Measurements from ENCODE around the gene PCBP4.
"Not testable (repeated sequence)": the region's sequence is repeated elsewhere in the genome, so short reads cannot be mapped to it uniquely, and the experiment has no call there.

Gene PCBP4

DNA sequence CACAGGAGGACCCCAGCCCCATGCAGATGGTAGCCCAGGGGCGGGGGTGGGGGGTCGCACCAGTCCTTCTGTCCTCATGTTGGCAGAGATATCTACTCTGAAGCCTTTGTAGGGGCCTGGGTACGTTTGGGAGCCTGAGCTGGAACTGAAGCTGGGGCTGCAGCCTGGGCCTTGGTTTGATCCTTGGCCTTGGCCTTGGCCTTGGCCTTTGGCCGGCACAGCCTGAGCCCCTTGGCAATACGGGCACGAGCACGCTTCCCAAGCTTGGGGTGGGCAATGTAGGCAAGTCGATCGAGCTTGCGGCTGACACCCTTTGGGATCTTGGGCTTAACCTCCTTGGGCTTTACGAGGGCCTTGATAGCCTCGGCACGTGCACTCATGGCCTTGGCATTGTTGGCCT lies 26.4 kb upstream of the PCBP4 start:
- not testable (repeated sequence) for DNase-seq

DNA sequence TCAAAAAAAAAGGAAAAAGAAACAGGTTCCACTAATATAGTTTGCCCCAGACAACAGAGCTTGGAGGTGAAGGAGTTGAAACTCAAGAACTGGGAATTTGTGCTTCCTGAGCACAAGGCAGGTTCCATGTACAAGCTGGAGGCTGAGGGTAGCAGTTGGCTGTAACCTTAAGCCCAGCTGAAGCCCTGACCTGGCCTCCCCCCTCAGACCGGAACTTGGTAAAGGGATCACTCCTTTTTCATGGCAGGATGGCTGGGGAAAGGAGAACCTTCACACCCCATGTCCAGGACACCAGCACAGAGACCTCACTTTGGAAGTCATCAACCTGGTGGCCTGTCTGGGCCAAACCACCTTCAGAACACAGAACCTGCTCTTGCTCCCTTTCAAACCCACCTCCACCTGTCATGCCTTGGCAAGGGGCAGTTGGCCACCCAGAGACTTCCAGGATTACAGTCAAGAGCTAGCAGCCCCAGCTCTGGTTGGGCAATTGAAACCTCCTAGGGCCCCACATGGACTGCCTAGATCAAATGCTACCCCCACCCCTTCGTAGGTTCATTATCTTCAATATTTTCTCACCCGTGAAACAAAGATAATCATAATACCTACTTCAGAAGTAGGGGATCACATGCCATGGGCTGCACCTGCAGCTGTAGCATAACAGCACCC lies 24.9 kb upstream of the PCBP4 start:
- no peak for DNase-seq

DNA sequence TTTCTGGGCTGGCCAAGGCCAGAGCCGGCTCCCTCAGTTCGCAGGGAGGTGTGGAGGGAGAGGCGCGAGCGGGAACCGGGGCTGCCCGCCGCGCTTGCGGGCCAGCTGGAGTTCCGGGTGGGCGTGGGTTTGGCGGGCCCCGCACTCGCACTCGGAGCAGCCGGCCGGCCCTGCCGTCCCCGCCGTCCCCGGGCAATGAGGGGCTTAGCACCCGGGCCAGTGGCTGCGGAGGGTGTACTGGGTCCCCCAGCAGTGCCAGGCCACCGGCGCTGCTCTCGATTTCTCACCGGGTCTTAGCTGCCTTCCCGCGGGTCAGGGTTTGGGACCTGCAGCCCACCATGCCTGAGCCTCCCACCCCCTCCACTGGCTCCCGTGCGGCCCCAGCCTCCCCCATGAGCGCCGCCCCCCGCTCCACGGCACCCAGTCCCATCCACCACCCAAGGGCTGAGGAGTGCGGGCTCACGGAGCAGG lies 23.3 kb upstream of the PCBP4 start:
- not testable (repeated sequence) for DNase-seq

DNA sequence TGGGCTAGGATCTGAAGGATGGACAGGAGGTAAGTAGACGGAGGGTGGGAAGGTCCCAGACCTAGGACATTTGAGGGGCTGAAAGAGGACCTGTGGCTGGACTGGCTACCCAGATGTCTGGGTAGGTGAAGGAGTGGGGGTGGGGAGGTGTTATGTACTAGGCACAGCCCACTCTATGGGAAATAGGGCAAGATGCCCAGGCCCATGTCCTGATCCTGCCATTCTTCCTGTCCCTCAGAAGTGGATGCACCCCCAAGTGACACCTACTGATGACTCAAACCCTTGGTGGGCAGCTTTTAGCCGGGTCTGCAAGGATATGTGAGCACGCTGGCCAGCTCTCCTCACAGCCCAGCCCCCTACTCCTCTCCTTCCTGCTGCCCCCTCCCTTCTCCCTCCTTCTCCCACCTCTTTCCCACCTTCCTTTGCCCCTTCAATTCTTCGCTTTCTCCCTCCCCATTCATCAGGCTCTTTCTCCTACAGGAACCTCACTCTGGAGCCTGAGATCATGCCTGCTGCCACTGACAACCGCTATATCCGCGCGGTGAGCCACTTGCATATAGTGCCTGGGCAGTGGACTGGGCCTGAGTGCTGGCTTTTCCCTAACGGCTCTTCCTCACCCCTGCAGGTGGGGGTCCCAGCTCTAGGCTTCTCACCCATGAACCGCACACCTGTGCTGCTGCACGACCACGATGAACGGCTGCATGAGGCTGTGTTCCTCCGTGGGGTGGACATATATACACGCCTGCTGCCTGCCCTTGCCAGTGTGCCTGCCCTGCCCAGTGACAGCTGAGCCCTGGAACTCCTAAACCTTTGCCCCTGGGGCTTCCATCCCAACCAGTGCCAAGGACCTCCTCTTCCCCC lies 21.3 kb upstream of the PCBP4 start:
- no peak for DNase-seq

DNA sequence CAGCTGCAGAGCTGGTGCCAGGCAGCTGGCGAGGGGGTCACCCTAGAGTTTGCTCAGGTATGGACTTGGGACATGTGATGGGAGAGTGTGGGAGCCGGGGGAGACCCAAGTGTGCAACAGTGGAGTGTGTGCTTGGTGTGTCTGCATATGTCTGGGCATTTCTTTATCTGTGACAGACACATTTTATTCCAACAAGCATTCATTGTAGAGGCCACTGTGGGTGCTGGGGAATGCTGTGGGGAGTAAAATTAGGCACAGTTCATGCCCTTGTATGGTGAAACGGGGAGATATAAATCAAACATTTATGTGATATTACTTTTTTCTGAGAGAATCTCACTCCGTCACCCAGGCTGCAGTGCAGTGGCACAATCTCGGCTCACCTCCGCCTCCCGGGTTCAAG lies 20.3 kb upstream of the PCBP4 start:
- DNase-seq, result no peak

DNA sequence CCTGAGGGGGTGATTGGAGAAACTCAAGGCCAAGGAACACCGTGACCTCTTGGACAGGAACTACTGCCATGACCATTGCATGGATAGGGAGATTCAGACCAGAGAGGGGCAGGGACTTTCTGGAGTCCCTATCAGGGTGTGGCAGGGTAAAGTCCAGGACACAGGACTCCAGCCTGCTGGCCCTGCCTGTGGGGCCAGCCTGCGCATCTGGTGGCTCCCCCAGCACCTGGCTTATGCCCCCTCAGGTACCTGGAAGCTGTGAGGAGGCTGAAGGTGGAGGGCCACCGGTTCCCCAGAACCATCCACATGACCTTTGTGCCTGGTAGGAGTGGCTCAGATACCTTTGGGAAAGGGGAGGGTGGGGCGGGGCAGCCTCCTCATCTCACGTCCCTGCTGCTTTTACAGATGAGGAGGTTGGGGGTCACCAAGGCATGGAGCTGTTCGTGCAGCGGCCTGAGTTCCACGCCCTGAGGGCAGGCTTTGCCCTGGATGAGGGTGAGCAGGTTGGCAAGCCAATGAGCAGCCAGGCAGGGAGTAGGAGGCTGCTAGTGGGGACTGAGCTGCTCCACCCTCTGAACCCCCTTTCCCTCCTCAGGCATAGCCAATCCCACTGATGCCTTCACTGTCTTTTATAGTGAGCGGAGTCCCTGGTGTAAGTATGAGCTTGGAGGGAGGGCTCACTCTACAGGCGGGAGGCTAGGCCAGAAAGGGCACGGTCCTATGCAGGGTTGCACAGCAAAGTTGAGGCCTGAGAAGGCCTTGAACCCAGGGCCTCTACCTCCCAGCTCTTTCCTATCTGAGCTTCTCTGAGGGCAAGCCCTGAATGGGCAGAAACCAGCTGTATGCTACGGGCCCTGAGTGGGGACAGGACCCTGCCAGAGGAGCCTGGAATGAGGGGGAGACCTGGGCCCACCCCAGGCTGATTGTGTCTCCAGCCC lies 19.0 kb upstream of the PCBP4 start:
- DNase-seq, result no peak

DNA sequence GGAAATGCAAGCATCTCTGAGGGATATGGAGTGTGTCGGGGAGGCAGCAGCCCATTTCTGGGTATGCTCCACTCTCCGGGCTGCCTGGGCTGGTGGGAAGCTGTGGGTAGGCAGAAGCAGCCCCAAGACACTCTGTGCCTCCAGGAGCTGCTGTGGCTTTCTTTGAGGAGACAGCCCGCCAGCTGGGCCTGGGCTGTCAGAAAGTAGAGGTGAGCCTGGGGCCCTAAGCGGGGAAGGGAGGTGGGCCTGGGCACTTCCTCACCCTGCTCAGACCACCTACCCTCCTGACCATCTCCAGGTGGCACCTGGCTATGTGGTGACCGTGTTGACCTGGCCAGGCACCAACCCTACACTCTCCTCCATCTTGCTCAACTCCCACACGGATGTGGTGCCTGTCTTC lies 17.8 kb upstream of the PCBP4 start:
- DNase-seq, result no peak

DNA sequence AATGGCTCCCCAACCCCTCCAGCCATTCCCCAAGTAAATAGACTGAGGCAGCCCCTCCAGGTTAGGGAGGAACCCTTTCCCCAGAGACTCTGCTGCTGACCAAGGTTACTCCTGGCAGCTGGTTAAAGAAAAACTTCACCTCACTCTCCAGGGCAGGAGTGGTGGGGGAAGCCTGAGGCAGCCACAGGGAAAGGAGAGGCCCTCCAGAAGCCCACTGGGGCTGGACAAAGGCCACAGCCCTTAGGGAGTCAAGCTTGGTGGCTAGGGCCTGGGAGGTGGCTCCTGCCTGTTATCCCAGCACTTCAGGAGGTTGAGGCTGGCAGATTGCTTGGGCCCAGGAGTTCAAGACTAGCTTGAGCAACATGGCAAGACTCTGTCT lies 17.0 kb upstream of the PCBP4 start:
- DNase-seq, result no peak

DNA sequence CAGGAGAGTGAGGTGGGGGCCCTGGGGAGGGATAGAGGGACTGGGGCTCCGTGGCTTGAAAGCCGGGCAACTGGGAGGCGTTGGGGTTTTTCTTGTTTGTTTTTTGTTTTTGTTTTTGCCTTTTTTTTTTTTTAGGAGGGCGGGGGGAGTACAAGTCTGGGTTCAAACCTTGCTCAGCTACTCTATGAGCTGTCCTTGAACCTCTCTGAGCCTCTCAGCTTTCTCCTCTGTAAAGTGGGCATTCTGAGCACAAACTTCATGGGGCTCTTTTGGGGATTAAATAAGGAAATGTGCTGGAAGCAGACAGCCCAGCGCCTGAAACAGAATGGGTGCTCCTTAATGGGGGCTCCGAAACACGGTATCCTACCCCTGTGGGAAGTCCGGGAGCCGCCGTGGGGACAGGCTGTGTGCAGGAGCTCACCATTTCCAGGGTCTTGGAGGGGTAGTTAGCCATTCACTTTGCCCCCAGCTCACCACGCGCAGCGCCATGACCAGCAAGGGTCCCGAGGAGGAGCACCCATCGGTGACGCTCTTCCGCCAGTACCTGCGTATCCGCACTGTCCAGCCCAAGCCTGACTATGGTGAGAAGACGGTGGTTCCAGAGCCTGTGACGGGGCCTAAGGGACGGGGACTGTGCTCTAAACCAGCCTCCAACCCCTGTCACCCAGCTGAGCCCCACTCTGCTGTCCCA lies 16.5 kb upstream of the PCBP4 start:
- DNase-seq, result no peak

DNA sequence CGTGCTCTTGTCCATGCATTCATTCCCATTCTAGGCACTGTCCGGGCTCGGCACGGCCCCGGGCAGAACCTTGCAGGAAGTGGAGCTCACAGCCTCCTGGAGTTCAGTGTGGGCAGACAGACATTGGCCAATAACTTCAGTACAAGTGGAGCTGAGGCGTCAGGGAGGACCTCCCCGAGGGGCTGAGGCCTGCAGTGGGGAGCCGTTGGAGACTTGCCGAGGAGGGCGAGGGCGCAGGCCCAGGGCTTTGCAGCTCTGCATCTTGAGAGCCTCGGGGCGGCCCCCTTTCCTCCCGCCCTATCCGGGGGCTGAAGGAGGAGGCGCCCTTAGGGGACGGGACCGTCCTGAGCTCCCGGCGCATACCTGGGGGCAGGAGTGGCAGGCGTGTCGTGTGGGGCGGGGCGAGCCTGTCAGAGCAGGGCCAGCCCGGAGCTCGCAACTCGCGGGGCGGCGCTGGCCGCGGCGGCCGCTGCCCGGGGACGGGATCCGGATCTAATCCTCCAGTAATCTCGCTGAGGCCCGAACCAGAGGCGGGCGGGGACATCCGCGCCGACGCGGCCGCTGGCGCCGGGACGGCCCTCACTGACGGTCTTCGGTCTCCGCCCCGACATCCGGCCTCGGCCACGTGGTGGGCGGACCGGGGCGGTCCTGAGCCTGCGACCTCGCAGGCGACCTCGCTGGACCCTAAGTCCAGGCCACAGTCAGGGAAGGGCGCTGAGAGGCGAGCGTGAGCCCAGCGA lies 15.8 kb upstream of the PCBP4 start, which contains the start of gene ACY1:
TSS of gene ACY1 (plus strand) at position 698 of the 740 bp plus-strand sequence. CDS start 530 bp downstream, outside the sequence.
- DNase-seq, result peak; percentile 56

DNA sequence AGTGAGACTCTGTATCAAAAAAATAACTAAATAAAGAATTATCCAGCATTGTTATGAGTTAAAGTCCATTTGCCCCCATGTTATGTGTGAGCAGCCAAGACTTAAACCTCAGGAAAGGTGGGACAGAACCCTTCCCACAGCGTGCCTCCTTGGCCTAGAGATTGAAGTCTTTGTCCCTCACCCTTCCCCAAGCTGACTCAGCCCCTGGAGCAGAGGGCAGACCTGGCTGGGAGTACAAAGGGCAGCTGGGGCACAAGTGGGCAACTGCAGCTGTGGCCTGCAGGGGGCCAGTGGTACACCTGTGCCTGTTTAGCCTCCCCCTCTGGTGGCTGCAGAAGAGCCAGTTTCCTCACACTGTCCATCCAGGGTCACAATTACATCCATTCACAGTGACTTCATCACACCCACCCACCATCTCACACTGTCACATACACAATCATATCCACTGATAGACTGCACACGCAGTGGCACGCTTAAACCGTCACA lies 15.1 kb upstream of the PCBP4 start:
- DNase-seq, result no peak

DNA sequence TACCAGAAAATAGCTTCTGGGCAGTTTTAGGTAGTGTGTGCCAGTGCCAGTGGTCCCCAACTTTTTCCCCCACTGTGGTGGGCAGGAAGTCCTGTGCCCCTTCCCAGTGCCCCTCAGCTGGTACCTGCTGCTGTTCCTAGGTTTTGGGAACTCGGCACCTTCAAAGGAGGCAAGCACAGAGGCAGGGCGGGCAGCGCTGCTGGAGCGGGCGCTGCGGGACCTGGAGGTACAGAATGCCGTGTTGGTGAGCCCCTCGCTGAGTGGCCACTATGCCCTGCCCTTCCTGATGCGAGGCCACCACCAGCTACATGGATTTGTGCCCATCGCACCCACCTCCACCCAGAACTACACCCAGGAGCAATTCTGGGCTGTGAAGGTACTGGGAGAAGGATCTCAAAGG lies 13.0 kb upstream of the PCBP4 start:
- DNase-seq, result no peak

DNA sequence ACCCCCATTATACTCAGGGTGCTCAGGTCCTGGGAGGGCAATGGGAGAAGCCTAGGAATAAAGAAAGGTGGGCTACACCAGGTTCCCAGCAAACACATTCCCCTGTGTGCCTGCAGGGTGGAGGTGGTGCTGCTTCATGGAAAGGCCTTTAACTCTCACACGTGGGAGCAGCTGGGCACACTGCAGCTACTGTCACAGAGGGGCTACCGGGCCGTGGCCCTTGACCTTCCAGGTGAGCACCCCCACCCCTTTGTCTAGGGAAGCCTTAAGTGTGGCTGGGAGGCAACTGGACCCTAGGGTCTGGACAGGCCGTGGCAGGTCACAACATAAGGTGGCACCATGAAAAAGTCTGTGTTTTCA lies 10.9 kb upstream of the PCBP4 start:
- DNase-seq, result no peak

DNA sequence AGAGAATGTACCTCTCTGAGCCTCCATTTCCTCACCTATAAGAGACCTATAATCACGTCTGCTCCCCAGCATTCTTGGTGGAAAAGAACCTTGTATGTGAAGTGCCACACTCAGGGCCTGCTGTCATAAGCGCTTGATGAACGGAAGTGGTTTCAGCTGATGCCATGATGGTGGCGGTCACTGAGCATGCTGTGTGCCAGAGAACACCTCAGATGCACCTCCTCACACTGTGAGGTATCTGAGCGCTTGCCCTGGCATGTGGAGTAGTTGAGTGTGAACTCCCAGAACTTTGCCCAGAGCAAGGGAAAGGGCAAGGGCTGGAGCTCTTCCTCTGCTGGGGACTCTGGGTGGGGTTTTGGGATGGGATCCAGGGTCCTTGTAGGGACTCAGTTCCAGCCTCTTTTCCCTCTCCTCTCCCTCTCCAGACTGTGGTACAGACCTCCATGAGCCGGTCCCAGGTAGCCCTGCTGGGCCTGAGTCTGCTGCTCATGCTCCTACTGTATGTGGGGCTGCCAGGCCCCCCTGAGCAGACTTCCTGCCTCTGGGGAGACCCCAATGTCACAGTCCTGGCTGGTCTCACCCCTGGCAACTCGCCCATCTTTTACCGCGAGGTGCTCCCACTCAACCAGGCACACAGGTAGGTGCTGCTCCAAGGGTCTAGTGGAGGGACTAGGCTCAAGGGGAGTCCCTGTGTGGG lies 10.3 kb upstream of the PCBP4 start:
- no peak for DNase-seq

DNA sequence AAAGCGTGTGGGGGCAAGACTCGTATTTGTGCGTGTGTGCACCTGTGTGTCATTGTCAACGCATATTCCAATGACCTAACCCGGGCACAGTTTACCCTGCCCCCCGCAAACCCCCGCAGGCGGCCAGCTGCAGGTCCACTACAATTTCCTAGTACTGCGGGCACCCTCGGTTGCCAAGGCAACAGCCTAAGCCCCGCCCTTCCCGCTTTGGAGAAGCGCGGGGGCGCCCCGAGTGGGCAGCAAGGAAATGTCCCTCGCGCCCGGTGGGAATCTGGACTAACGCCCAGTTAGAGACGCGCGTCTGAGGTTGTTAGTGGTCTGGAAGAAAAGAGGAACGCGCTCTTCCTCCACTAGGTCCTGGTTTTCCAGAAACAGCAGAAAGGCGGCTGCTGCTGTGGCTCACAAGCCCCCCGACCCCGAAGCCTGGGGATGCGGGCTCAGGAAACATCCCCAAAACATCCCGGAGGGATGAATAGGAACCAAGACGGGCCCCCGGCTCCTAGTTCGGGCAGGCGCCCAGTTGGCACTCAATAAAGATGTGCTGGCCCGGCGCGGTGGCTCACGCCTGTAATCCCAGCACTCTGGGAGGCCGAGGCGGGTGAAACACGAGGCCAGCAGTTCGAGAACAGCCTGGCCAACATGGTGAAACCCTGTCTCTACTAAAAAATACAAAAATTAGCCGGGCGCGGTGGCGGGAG lies 8.7 kb upstream of the PCBP4 start:
- DNase-seq, result no peak

DNA sequence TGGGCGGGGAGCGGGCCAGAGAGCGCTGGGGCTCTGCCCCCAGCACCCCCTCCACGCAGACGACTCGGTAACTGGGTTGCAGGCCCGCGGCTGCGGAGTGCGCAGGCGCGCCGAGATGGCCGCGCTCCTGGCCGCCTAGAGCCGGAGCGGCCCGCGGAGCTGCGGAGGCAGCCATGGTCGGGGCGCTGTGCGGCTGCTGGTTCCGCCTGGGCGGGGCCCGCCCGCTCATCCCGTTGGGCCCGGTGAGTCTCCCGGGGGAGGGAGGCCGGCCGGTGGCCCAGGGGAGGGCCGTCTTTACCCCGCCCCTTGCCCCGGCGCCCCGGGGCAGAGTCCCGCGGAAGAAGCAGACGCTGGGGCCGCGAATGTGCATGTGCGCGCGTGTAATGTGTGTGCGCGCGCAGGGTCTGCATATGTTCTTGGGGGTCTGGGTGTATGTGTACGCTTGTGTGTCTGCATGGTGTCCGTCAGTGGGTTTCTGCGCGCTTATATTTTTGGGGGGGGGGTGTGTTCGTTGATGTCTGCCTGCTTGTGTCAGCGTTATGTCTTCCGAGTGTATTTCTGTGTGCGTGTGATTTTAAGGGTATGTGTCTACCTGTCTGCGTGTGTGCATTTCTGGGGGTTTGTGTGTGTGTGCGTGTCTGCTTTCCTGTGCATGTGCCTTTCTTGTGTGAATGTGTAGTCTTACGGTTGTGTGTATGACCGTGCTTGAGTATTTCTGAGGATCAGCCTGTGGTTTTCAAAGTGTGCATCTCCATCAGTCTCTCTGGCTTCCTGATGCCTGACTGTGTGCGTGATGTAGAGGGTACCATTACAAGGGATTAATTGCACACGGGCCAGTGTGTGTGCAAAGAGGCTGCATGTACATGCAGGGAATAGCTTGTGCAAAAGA lies 8.0 kb upstream of the PCBP4 start, which contains the start of gene ABHD14A:
TSS of gene ABHD14A (plus strand) at position 102 of the 889 bp plus-strand sequence. CDS start at position 174, 72 bp downstream.
- DNase-seq, result peak; percentile 48

DNA sequence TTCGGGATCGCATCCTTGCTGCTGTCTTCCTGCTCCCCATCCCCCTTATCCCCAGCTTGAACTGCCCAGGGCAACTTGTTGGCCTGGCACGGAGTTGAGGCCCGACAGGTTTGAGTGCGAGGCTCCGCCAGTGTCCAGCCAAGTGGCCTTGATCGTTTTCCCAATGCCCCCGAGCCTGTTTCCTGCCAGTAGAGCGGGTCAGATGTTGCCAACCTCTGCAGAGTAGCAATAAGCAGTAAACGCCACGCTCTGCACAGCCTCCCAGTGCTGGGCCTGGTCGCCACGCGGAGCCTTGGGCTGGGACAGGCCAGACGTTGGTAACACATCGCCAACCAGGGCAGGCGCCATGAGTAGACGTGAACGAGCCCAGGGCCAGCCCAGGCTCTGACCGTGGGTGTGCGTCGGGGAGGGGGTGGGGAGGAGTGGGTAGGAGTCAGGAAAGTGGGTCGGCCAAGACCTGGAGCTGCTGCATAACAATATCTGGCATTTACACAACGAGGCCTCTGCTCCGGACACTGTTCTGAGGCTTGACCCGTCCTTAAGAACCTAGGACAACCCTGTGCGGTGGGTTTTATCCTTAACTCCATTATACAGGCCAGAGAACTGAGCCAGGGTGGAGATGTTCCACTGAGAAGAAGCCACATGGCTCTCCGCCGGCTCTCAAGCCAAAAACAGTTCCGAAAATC lies 7.2 kb upstream of the PCBP4 start:
- DNase-seq, result no peak

DNA sequence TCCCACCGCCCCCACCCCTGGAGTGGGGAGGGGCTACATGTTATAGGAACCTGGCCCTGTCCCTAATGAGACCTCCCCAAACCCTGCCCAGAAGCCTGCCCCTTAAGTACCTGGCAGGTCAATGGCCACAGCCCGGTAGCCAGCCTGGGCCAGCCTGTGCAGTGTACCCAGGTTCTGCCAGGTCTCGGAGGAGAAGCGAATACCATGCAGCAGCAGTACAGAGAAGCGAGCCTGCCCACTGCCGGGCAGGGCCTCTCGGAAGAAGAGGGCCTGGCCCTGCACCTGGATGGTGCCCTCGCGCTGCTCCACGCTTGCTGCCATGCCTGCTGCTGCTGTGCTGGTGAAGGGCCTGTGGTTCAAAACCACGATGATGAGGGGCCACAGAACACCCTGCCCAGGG lies 4.1 kb upstream of the PCBP4 start:
- no peak for DNase-seq

Measured in activated T-cell treated with anti-CD3 and anti-CD28 coated beads for 4 hours (primary cell).